HepG2 (cell line): Measurements from ENCODE around the gene DIAPH3.

Experiments
- HCFC1 ChIP-seq: fragments of 150-350 bp; IDR thresholded peaks from 2 replicates; pipeline ENCODE4 v1.6.1; 2014; ENCODE audit warnings: low read depth, low read length
- JUN ChIP-seq: sonication (generic); formaldehyde crosslinking; IDR thresholded peaks from 2 replicates; pipeline ENCODE4 v1.4.0; 2020; ENCODE audit warnings: mild to moderate bottlenecking, missing genetic modification reagents
- MEIS1 ChIP-seq: sonication (generic); formaldehyde crosslinking; IDR thresholded peaks from 2 replicates; pipeline ENCODE4 v1.9.0; 2021; ENCODE audit warnings: mild to moderate bottlenecking, missing genetic modification reagents, moderate library complexity, borderline replicate concordance
- NR1H2 ChIP-seq: sonication (generic); formaldehyde crosslinking; IDR thresholded peaks from 2 replicates; pipeline ENCODE4 v1.8.1; 2022; ENCODE audit warnings: low read depth, missing genetic modification reagents, borderline replicate concordance
- ZBTB20 ChIP-seq: sonication (generic); formaldehyde crosslinking; IDR thresholded peaks from 2 replicates; pipeline ENCODE4 v1.8.1; 2023; ENCODE audit warnings: missing genetic modification reagents, low read depth, mild to moderate bottlenecking, borderline replicate concordance
- ZNF121 ChIP-seq: sonication (generic); formaldehyde crosslinking; IDR thresholded peaks from 2 replicates; pipeline ENCODE4 v1.5.0; 2020; ENCODE audit warnings: mild to moderate bottlenecking, missing genetic modification reagents
- ZNF343 ChIP-seq: sonication (generic); formaldehyde crosslinking; IDR thresholded peaks from 2 replicates; pipeline ENCODE4 v1.4.0; 2020; ENCODE audit warnings: mild to moderate bottlenecking, missing genetic modification reagents
- ZNF430 ChIP-seq: sonication (generic); formaldehyde crosslinking; IDR thresholded peaks from 2 replicates; pipeline ENCODE4 v1.9.0; 2021; ENCODE audit warnings: mild to moderate bottlenecking, missing genetic modification reagents
- TF ChIP-seq, protein P1 (sequence below), 2 experiments: fragments of 450-650 bp in 1 of 2; sonication (generic) in 1 of 2; formaldehyde crosslinking; IDR thresholded peaks; 2 replicates each; pipeline versions ENCODE4 v1.5.0 to v1.8.0; 2020 to 2022; ENCODE audit warnings: mild to moderate bottlenecking in 1 of 2, missing genetic modification reagents in 1 of 2

- TF ChIP-seq ZNF343 (CRISPR knock-in tag) (no peak), MEIS1 (CRISPR knock-in tag) (no peak), HCFC1 (no peak), ZBTB20 (no peak), NR1H2 (CRISPR knock-in tag) (no peak), ZNF430 (CRISPR knock-in tag) (no peak), ZNF121 (no peak), JUN (CRISPR knock-in tag) (no peak)
- TF ChIP-seq, protein P1, sequence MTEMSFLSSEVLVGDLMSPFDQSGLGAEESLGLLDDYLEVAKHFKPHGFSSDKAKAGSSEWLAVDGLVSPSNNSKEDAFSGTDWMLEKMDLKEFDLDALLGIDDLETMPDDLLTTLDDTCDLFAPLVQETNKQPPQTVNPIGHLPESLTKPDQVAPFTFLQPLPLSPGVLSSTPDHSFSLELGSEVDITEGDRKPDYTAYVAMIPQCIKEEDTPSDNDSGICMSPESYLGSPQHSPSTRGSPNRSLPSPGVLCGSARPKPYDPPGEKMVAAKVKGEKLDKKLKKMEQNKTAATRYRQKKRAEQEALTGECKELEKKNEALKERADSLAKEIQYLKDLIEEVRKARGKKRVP (CRISPR knock-in tag; IDR thresholded peaks at IDR 0.05): no peak
These were observed 362.4 kb downstream of the DIAPH3 start for GRCh38 chr13:59801107-59801880.
